Measurements from ENCODE around the gene TSPYL2.

The TSPYL2 gene

DNA sequence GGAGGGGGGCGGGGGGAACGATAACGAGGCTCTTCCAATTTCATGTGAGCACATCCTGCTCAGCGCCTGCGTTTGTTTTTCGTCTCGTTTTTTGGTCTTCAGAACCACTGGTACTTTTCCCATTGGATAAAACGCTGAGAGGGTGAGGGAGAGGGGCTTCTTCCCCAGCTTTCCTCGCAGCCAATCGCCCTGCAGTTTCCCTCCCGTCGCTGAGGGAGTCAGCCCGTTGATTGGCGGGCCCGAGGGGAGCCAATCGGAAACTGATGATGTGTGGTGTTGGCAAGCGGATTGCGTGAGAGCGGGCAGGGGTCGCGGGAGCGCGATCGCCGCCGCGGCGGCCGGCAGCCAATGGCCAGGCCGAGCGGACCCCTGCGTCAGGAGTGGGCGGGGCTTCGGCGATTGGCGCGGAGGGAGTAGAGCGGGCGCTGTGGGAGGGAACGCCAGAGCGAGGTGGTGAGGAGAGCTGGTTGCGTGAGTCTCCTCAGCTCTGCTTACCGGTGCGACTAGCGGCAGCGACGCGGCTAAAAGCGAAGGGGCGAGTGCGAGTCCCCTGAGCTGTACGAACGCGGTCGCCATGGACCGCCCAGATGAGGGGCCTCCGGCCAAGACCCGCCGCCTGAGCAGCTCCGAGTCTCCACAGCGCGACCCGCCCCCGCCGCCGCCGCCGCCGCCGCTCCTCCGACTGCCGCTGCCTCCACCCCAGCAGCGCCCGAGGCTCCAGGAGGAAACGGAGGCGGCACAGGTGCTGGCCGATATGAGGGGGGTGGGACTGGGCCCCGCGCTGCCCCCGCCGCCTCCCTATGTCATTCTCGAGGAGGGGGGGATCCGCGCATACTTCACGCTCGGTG, at the start of gene TSPYL2:
TSS of gene TSPYL2 (plus strand) at position 443 of the 848 bp plus-strand sequence. CDS start at position 575, 132 bp downstream.
- peak; percentile 75 to 89 (median 88) for DNase-seq (ENCODE audit: low read depth in 3 of 3)

DNA sequence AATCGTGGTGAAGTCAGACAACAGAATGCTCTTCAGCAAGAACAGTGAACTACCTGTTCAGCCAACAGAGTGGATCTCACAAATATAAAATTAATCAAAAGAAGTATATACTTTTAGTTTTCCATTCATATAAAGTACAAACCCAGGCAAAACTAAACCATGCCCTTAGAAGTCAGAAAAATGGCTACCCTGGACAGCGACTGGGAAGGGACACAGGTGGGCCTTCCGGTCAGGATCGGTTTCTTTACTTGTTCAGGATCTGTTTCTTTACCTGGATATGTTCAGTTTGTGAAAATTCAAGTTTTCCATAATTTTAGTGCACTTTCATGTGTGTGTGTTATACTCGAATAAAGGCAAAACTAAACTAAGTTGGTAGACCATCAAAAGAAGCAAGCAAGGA, 46.0 kb upstream of the TSPYL2 start:
- no peak for DNase-seq (ENCODE audit: low read depth in 3 of 3)

DNA sequence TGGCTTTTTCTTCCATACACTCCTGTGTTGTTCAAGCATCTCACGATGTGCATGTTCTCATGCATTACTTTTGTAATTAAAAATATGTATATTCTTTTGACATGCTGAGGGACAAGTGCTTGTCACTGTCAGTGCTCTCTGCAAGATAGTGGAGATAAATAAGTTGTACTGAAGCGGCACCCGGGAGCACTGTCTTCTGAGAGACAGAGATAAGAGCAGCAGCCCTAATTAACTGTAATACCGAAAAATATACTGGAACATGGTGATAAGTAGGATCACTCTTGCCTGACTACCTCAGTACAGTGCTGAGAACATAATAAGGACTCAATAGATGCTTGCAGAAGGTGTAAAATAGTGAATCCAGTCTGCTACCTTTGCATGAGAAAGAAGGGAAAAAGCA, 42.9 kb upstream of the TSPYL2 start:
- no peak for DNase-seq (ENCODE audit: low read depth in 3 of 3)

DNA sequence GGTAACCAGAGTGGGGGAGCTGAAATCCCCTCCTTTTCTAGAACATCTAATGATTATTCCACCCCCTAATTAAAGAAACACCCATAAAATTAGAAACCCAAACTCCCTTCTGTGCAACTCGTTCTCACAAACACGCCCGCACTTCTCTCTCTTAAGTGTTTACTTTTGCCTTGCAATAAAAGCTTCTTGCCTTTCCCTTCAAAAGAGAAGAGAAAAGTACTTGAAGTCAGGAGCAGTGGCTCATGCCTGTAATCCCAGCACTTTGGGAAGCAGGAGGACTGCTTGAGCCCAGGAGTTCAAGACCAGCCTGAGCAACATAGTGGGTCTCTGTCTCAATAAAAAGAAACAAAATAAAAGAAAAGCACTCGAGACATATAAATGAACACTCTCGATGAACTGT, 37.2 kb upstream of the TSPYL2 start:
- no peak for DNase-seq (ENCODE audit: low read depth in 3 of 3)

DNA sequence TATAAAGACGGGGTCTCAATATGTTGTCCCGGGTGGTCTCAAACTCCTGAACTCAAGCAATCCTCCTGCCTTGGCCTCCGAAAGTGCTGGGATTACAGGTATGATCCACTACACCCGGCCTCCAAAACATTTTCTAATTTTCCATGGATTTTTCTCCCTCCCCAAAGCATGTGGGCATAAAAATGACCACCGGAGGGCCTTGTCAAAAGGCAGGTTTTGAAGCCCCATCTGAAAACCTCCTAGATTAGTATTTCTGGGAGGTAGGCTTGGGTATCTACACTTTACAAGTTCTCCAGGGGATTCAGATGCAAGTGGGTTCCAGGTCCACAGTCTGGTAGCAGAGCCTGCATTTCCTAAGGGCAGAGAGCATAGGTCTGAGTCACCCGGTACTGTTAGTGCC, 34.9 kb upstream of the TSPYL2 start:
- no peak for DNase-seq (ENCODE audit: low read depth in 3 of 3)

DNA sequence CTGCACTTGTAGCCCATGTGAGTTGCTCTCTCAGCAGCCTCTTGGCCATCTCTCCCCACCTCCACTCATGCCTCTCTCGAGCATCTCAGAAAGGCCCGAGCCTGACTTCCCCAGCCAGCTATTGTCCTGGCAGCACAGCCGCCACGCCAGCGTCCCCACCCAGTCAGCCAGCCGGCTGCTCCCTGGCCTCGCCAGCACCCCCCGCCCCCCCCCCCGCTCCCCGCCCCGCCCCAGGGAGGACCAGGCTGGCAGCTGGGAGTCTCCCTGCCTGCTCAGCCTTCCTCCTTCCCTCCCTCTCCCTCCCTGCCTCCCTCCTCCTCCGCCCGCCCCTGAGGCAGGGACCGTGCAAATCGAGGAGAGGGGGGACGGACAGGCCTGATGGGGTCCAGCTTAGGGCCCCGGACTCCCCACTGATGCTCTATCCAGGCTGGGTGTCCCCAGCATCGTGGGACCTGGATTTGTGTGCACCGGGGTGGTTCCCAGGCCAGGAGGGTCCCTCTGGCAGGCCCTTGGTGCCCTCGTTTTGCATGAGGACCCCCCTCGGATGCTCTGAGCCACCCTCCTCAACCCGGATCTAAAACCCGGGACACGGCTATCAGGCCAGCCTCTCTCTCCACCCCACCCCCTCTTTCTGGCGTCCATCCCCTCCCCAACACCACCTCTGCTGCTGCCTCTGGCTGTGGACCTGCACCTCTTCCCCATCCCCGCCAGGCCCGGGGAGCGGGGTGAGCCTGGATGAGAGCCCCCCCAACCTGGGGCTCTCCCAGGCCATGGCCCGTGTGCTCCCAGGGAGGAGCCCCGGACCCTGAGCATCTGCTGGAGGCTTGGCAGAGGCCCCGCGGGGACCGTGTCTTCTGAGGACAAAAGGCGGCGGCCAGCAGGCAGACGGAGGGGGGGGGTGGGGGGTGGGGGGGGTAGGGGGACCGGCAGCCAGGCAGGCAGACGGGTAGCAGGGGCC, 33.7 kb upstream of the TSPYL2 start, which contains the start of gene GPR173:
TSS of gene GPR173 (plus strand) at position 621 of the 958 bp plus-strand sequence. CDS start 27,833 bp downstream, outside the sequence.
- no peak for DNase-seq (ENCODE audit: low read depth in 3 of 3)

DNA sequence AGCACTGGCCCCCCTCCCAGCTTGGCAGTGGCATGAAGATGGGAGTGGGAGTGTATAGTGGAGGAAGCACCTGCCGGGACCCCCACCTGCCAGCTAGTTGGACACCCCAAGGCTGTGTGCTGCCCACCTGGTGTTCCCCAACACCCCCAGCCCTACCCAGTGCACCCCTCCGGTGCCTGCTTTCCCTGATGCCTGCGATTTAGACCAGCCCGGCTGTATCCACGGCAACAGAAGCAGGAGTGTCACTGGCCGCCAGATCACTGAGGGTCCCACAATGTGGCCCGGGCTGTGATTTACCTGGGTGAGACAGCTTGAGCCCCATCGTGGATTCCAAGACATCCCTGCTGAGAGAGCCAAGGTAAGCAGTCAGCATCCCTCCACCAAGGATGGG, 33.0 kb upstream of the TSPYL2 start:
- DNase-seq (ENCODE audit: low read depth in 3 of 3) = no peak

DNA sequence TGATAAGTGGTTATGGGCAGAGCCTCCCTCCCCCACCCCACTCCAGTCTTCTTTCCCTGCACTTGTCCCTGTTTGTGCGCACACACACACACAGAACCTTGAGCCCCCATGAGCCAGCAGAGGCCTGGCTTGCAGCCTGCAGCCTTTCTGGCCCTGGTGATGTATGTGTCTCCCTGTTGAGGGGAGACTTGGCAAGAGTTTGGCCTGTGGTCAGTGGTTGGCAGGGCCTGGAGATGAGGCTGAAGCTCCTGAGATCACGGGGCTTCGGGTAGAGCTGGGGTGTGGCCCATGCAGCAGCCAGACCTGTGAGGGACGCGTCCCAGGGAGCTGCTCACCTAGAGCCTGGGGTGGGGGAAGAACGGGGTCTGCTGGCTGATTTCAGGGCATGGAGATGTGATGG, 31.3 kb upstream of the TSPYL2 start:
- DNase-seq (ENCODE audit: low read depth in 3 of 3) = no peak

DNA sequence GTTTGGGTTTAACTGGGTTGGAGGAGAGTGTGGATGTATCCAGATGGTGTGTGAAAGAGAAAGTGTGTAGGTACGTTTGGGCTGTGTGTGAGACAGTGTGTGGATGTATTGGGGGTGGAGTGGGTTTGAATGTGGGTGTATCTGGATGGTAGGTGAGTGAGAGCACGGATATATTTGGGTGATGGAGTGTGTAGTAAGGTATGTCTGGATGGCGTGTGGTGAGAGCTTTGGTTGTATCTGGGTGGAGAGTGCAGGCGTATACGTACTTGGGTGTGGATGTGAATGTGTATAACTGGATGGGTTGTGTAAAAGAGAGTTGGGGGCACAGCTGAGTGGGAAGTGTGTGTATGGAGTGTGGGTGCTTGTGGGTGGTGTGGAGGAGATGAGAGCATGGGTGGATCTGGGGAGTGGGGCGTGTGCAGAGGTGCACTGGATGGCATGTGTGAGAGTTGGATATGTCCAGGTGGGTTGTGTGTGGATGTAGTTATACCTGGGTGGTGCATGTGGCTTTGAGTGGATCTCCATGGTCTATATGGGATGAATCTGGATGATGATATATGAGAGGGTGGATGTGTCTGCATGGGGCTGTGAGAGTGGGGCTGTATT, 26.8 kb upstream of the TSPYL2 start:
- no peak for DNase-seq (ENCODE audit: low read depth in 3 of 3)

DNA sequence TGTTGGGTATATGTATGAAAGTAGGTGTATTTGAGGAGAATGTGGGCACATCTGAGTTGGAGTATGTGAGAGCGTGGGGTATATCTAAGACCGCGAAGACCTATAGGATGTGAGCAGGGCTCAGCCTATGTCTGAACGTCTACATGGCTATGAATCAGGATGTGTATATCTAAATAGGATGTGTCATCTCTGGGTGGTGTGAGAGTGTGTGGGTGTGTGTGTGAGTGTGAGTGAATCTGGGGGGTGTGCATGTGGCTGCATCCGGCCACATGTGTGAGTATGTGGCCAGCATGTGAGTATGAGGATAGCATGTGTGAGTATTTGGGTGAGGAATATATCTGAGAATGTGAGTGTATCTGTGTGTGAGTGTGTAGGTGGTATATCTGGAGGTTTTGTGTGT, 25.9 kb upstream of the TSPYL2 start:
- no peak for DNase-seq (ENCODE audit: low read depth in 3 of 3)

DNA sequence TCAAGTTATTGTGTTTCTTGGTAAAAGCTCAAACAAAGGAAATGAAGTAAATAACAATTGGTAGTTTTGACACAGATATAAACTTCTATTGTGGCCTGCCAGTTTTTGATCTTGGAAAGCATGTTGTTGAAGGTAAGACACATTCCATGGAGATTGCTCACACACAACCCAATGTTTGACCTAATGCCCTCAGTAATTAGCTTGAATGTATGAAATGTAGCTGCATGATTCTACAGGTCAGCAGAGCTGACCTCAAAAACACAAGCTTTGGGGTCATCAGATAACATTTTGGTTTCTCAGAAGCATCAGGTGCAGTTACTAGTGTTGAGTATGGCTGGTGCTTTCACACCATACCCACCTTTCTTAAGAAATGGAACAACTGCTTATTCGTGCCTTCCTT, 17.1 kb upstream of the TSPYL2 start:
- DNase-seq (ENCODE audit: low read depth in 3 of 3) = no peak

DNA sequence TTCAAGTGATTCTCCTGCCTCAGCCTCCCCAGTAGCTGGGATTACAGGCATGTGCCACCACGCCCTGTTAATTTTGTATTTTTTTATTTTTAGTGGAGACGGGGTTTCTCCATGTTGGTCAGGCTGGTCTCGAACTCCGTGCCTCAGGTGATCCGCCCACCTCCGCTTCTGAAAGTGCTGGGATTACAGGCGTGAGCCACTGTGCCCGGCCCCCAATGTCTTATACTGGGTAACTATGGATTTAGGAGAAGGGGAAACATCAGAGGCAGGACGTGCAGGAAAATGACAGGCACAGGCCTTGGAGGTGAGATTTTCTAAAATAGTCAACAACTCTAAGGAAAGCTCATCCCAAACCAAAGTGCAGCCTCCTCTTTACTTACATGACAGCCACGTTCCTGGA, 11.1 kb upstream of the TSPYL2 start:
- no peak for DNase-seq (ENCODE audit: low read depth in 3 of 3)

DNA sequence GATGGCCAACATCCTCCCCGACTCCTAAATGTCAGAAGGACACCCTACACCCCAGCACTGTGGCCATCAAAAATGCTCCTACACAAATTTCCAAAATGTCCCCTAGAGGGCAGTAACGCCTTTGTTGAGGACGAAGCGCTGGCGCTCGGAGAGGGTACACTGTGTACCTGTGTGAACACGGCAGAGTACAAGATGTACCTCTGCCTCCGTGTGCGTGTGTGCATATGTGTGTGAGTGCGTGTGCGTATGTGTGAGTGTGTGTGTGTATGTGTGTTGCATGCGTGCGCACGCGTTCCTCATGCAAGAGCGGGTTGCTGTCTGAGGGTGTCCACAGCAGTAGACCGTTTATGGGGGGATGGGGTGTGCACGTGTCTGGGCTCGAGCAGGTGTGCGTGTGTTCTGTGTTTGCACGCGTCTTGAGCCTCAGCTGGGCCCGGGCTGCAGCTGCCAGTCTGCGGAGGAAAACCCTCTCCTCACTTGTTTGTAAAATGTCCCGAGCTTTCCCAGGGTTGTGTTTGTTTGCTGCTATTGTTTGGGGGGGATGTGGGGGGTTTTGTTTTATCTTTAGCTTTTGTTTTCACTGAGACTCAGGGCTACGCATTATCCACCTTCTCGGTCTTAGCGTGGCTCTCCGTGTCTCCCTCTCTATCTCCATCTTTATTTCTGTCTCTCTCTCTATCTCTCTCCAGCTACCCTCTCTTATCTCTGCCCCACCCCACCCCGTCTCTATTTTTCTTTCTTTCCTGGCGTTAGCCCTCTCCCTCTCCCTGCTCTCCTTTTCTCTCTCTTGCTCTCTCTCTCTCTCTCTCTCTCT, 10.4 kb upstream of the TSPYL2 start:
- DNase-seq (ENCODE audit: low read depth in 3 of 3) = peak; percentile 21 to 60 (median 27)

DNA sequence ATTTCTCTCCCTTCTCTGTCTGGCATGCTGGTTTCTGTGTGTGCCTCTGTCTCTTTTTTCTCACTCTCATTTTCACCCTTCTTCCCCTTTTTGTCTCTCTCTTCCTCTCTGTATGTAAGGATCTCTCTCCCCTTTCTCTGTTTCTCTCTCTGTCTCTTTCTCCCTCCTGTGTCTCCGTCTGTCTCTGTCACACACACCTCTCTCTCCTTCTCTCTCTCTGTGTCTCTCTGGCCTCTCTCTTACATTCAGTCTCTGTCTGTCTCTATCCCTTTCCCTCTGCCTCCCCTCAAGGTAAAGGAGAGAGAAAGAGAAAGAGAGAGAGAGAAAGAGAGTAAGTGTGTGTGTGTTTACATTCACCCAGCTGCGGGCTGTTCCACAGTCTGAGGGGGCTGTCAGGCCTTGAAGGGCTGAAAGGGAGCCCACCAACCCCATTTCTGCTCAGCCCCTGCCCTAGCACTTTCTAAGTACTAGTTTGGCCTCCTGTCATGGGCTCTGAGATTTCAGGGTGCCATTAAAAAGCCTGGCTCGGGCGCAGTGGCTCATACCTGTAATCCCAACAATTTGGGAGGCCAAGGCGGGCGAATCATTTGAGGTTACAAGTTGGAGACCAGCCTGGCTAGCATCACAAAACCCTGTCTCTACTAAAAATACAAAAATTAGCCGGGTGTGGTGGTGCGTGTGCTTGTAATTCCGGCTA, 9.6 kb upstream of the TSPYL2 start:
- no peak for DNase-seq (ENCODE audit: low read depth in 3 of 3)

DNA sequence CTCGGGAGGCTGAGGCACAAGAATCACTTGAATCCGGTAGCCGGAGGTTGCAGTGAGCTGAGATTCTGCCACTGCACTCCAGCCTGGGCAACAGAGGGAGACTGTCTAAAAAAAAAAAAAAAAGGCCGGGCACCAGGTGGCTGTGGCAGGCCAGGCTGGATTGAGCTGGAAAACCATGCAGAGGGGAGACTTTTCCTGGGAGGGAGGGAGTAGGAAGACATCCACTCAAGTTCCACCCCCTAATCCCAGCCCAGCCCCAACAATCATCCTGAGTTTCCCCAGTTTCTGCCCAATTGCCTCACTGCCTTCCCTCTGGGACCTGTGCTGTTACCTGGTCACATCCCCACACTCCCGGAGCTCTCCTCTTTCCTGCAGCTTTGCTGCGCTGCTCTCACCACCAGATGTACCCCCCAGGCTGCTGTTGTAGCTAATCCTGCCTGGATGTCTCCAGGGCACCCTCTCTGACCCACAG, 9.0 kb upstream of the TSPYL2 start:
- no peak for DNase-seq (ENCODE audit: low read depth in 3 of 3)

DNA sequence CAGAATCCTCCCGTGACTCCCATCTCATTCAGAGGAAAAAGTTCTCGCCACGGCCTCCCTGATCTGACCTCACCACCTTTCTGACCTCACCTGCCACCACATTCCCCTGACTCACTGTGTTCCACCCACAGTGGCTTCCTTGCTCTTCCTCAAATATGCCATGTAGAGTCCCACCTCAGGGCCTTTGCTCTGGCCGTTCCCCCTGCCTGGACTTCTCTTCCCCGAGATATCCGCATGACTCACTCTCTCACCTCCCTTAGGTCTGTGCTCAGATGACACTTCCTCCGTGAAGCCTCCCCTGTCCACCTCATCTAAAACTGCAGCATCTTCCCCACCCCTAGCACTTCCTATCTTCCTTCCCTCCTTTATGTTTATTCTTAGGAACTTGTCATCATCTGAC, 7.2 kb upstream of the TSPYL2 start:
- DNase-seq (ENCODE audit: low read depth in 3 of 3) = no peak

DNA sequence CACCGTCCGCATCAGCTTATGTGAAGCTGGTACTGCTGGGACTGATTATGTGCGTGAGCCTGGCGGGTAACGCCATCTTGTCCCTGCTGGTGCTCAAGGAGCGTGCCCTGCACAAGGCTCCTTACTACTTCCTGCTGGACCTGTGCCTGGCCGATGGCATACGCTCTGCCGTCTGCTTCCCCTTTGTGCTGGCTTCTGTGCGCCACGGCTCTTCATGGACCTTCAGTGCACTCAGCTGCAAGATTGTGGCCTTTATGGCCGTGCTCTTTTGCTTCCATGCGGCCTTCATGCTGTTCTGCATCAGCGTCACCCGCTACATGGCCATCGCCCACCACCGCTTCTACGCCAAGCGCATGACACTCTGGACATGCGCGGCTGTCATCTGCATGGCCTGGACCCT, 5.5 kb upstream of the TSPYL2 start:
- DNase-seq (ENCODE audit: low read depth in 3 of 3) = no peak

DNA sequence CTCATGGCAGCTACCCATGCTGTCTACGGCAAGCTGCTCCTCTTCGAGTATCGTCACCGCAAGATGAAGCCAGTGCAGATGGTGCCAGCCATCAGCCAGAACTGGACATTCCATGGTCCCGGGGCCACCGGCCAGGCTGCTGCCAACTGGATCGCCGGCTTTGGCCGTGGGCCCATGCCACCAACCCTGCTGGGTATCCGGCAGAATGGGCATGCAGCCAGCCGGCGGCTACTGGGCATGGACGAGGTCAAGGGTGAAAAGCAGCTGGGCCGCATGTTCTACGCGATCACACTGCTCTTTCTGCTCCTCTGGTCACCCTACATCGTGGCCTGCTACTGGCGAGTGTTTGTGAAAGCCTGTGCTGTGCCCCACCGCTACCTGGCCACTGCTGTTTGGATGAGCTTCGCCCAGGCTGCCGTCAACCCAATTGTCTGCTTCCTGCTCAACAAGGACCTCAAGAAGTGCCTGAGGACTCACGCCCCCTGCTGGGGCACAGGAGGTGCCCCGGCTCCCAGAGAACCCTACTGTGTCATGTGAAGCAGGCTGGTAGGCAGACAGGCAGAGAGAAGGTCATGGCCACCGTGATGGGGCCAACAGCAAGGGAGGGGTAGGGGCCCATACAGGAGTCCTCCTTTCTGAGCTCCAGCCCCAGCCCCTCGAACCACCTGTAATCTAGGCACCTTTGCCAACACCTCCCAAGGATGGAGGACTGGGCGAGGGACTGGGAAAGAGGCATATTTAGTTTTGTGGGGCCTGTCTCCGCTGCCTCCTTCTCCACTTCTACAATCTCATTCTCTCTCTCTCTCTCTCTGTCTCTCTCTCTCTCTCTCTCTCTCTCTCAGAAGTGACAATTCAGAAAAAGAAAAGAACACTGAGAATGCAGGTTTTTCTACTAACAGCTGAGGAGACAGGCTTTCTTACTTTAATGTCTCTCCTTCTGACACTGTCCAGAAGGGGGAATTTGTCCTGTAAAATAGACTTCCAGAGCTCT, 4.7 kb upstream of the TSPYL2 start:
- DNase-seq (ENCODE audit: low read depth in 3 of 3) = no peak

DNA sequence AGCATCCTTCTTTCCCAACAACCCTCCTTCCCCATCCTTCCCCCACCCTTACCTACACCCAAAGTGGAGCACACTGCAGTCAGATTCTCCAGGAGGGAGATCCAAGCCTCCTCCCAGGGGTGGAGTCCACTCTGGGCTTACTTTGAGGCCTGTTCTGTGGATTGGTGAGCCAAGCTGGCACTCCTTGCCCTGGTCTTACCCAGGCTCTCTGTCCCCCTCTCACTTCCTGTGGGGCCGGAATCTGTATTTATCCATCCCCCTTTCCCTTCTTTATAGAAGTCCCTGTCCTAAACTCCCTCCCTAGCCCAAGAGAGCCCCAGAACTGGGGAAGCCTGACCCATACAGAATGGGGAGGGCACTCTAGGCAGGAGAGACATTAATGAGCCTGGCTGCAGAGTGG, 3.2 kb upstream of the TSPYL2 start:
- DNase-seq (ENCODE audit: low read depth in 3 of 3) = no peak
